MCF 10A (cell line): Measurements from ENCODE around the gene SLC38A3. TPM values are rescaled to one million over a fixed set of nuclear protein-coding genes. Genes with fewer than 3 reads are reported as not detected.

Experiments
- BruUV-seq: library from RNA; stranded (reverse); fragments of 400-500 nt; replicated peaks from 2 replicates; lab custom pipeline; 2021; lab: Mats Ljungman, UMichigan
- CTCF ChIA-PET: fragments of 300-600 bp; sonication (Branson Sonifier 250); formaldehyde crosslinking; extraction: SDS; loops from one replicate; lab custom pipeline; 2021; ENCODE audit warnings: antibody characterized with exemption, inconsistent platforms; lab: Yijun Ruan, JAX
- POLR2A ChIA-PET: fragments of 300-600, 350-650 bp; sonication (Branson Sonifier 250); formaldehyde crosslinking; extraction: SDS; loops from one replicate; lab custom pipeline; 2020; ENCODE audit warnings: antibody characterized with exemption, inconsistent platforms; lab: Yijun Ruan, JAX
- DNase-seq: peaks from one replicate; pipeline ENCODE4 v3.0.0-alpha.2; 2018; ENCODE audit not compliant: unreplicated experiment
- H3K27ac Mint-ChIP-seq: one replicate; pipeline ENCODE4 v1.8.0; 2022; ENCODE audit warnings: mild to moderate bottlenecking, low read depth, mixed read lengths; ENCODE audit not compliant: unreplicated experiment
- H3K27me3 Mint-ChIP-seq: one replicate; pipeline ENCODE4 v1.8.0; 2022; ENCODE audit warnings: mixed read lengths; ENCODE audit not compliant: insufficient read depth, unreplicated experiment
- H3K36me3 Mint-ChIP-seq: one replicate; pipeline ENCODE4 v1.8.0; 2022; ENCODE audit warnings: mild to moderate bottlenecking, moderate library complexity, mixed read lengths; ENCODE audit not compliant: insufficient read depth, unreplicated experiment
- H3K4me1 Mint-ChIP-seq: one replicate; pipeline ENCODE4 v1.8.0; 2022; ENCODE audit warnings: mixed read lengths; ENCODE audit not compliant: insufficient read depth, unreplicated experiment
- H3K4me3 Mint-ChIP-seq: one replicate; pipeline ENCODE4 v1.8.0; 2022; ENCODE audit warnings: mild to moderate bottlenecking, moderate library complexity, mixed read lengths; ENCODE audit not compliant: unreplicated experiment
- H3K9me3 Mint-ChIP-seq: one replicate; pipeline ENCODE4 v1.8.0; 2022; ENCODE audit warnings: mixed read lengths; ENCODE audit not compliant: unreplicated experiment
- CTCF ChIP-seq: fragments of 200-600 bp; IDR thresholded peaks from one replicate; pipeline ENCODE4 v1.8.0; 2022; ENCODE audit warnings: antibody characterized with exemption, mild to moderate bottlenecking; ENCODE audit not compliant: unreplicated experiment
- intact Hi-C: fragments of 100-400 bp; cut with micrococcal nuclease; formaldehyde crosslinking; loops from 2 replicates; pipeline ENCODE4 v1.14.1; 2022
- total RNA-seq: library from RNA; stranded (reverse); gene quantifications from 2 replicates; pipeline ENCODE4 v1.2.3, GENCODE V29; 2022

SLC38A3 gene
- total RNA-seq, 1 experiment from 2014 or later = not detected

- peaks cover 16% of the 10 kb centered on the region for H3K27me3 Mint-ChIP-seq
- no peak overlapping the region for H3K4me3 Mint-ChIP-seq
- no peaks in the 10 kb centered on the region for H3K36me3 Mint-ChIP-seq
- no peak for TF ChIP-seq CTCF
- no peak overlapping the region for H3K27ac Mint-ChIP-seq
- intact Hi-C loops = no loop called here
- ChIA-PET CTCF (interaction anchor here (1.0 to 15.0 kb wide), 4 partner anchors 11 to 100 kb away, joined by 4 to 209 read pairs (median 8); partner anchors contain the start of gene GNAT1), POLR2A (no interaction called here)
- BruUV-seq = no TSS peak
- H3K4me1 Mint-ChIP-seq = peaks cover 5% of the 10 kb centered on the region
- no peak for DNase-seq
- no peaks in the 10 kb centered on the region for H3K9me3 Mint-ChIP-seq
These were observed 17.1 kb downstream of the SLC38A3 start for GRCh38 chr3:50222169-50222528.

- H3K36me3 Mint-ChIP-seq = no peaks in the 10 kb centered on the region
- peaks cover 16% of the 10 kb centered on the region for H3K27me3 Mint-ChIP-seq
- POLR2A ChIA-PET = interaction anchor here (0.6 to 3.5 kb wide), 3 partner anchors 21 to 103 kb away, joined by 3 to 37 read pairs (median 4); no protein-coding TSS in a partner anchor
These were observed 19.6 kb downstream of the SLC38A3 start for GRCh38 chr3:50224639-50225038.

GRCh38 chr3:50226888-50227389 is 21.9 kb downstream of the SLC38A3 start:
- Mint-ChIP-seq H3K27ac (no peak overlapping the region), H3K36me3 (peaks cover 6% of the 10 kb centered on the region), H3K4me3 (peak overlapping the region; percentile 74), H3K4me1 (peaks cover 12% of the 10 kb centered on the region), H3K9me3 (no peaks in the 10 kb centered on the region), H3K27me3 (peaks cover 16% of the 10 kb centered on the region)
- no peak for TF ChIP-seq CTCF
- no TSS peak for BruUV-seq
- intact Hi-C loops = loop anchor here (1.0 kb wide), 6 partner anchors 19 to 106 kb away; no protein-coding TSS in a partner anchor
- peak; percentile 59 for DNase-seq
- ChIA-PET POLR2A (interaction anchor here (0.6 to 3.5 kb wide), 14 partner anchors 9 to 119 kb away, joined by 3 to 37 read pairs (median 6); partner anchors contain the start of gene GNAI2), CTCF (interaction anchor here (0.6 to 15.0 kb wide), 31 partner anchors 10 to 326 kb away, joined by 3 to 209 read pairs (median 5); partner anchors contain the start of genes GNAI2, GNAT1, HYAL3 and NAA80)

More at GRCh38 chr3:50224639-50225038, 19.6 kb downstream of the SLC38A3 start:
- no TSS peak for BruUV-seq
- CTCF ChIA-PET = interaction anchor here (0.6 to 15.0 kb wide), 13 partner anchors 10 to 342 kb away, joined by 3 to 209 read pairs (median 6); partner anchors contain the start of genes GNAI2, GNAT1, HYAL3 and NAA80
- intact Hi-C loops = no loop called here
- Mint-ChIP-seq H3K9me3 (no peaks in the 10 kb centered on the region), H3K4me3 (no peak overlapping the region), H3K4me1 (peaks cover 6% of the 10 kb centered on the region), H3K27ac (no peak overlapping the region)
- no peak for DNase-seq
- TF ChIP-seq CTCF = no peak
